ENCODE measurements around the gene SCN5A.

The SCN5A gene

GRCh38 chr3:38649500-38650247 is at the start of gene SCN5A:
Gene SCN5A (minus strand): TSS chr3:38649687. CDS start chr3:38633307, 16,380 bp downstream.
- DNase-seq = peak; percentile 60

GRCh38 chr3:38698760-38699159 is 49.3 kb upstream of the SCN5A start:
- no peak for DNase-seq

GRCh38 chr3:38698061-38698460 is 48.6 kb upstream of the SCN5A start:
- no peak for DNase-seq

- no peak for DNase-seq
Observed at GRCh38 chr3:38696034-38696433, 46.5 kb upstream of the SCN5A start.

GRCh38 chr3:38690185-38690584 is 40.7 kb upstream of the SCN5A start:
- no peak for DNase-seq

- DNase-seq = no peak
Observed at GRCh38 chr3:38689774-38690173, 40.3 kb upstream of the SCN5A start.

GRCh38 chr3:38689346-38689745 is 39.9 kb upstream of the SCN5A start:
- DNase-seq = no peak

GRCh38 chr3:38687321-38687720 is 37.8 kb upstream of the SCN5A start:
- no peak for DNase-seq

- DNase-seq = no peak
Observed at GRCh38 chr3:38684546-38684945, 35.1 kb upstream of the SCN5A start.

GRCh38 chr3:38669668-38670067 is 20.2 kb upstream of the SCN5A start:
- DNase-seq = no peak

GRCh38 chr3:38662544-38662943 is 13.1 kb upstream of the SCN5A start:
- DNase-seq = peak; percentile 36

GRCh38 chr3:38658841-38659240 is 9.4 kb upstream of the SCN5A start:
- DNase-seq = no peak

GRCh38 chr3:38657369-38657768 is 7.9 kb upstream of the SCN5A start:
- no peak for DNase-seq

- peak; percentile 69 for DNase-seq
Observed at GRCh38 chr3:38655708-38656300, 6.3 kb upstream of the SCN5A start.

- no peak for DNase-seq
Observed at GRCh38 chr3:38653685-38654537, 4.4 kb upstream of the SCN5A start.

- DNase-seq = no peak
Observed at GRCh38 chr3:38652934-38653333, 3.4 kb upstream of the SCN5A start.

GRCh38 chr3:38651153-38651789 is 1.8 kb upstream of the SCN5A start:
- DNase-seq = peak; percentile 48

GRCh38 chr3:38650248-38650951 is 913 bp upstream of the SCN5A start:
- DNase-seq = no peak

- peak; percentile 29 for DNase-seq
Observed at GRCh38 chr3:38648659-38649499, 608 bp downstream of the SCN5A start.

GRCh38 chr3:38648024-38648658 is 1.3 kb downstream of the SCN5A start:
- no peak for DNase-seq
